ENCODE data around the gene CCP110.

CCP110 gene

GRCh38 chr16:19523559-19524355, at the start of gene CCP110:
Gene CCP110, plus strand, starts transcription at chr16:19523942. Its CDS starts 3,940 bp downstream, at chr16:19527882.
- DNase-seq: peak; percentile 95

GRCh38 chr16:19474617-19475016, 49.1 kb upstream of the CCP110 start:
- no peak for DNase-seq

- DNase-seq: no peak
These were observed 45.2 kb upstream of the CCP110 start for GRCh38 chr16:19478505-19478904.

- no peak for DNase-seq
These were observed 44.4 kb upstream of the CCP110 start for GRCh38 chr16:19479302-19479721.

GRCh38 chr16:19481296-19481695, 42.4 kb upstream of the CCP110 start:
- DNase-seq: no peak

- no peak for DNase-seq
These were observed 42.0 kb upstream of the CCP110 start for GRCh38 chr16:19481769-19482168.

- no peak for DNase-seq
These were observed 41.5 kb upstream of the CCP110 start for GRCh38 chr16:19482291-19482690.

- DNase-seq: no peak
These were observed 39.6 kb upstream of the CCP110 start for GRCh38 chr16:19484096-19484495.

- no peak for DNase-seq
These were observed 38.1 kb upstream of the CCP110 start for GRCh38 chr16:19485611-19486010.

GRCh38 chr16:19486051-19486450, 37.7 kb upstream of the CCP110 start:
- no peak for DNase-seq

GRCh38 chr16:19486750-19487325, 36.9 kb upstream of the CCP110 start:
- DNase-seq: no peak

GRCh38 chr16:19488213-19488640, 35.5 kb upstream of the CCP110 start:
- no peak for DNase-seq

GRCh38 chr16:19490619-19491018, 33.1 kb upstream of the CCP110 start:
- DNase-seq: no peak

GRCh38 chr16:19497176-19497575, 26.6 kb upstream of the CCP110 start:
- DNase-seq: no peak

- DNase-seq: no peak
These were observed 24.7 kb upstream of the CCP110 start for GRCh38 chr16:19499006-19499405.

- no peak for DNase-seq
These were observed 24.3 kb upstream of the CCP110 start for GRCh38 chr16:19499481-19499880.

GRCh38 chr16:19502395-19503131, 21.2 kb upstream of the CCP110 start:
- peak; percentile 65 for DNase-seq

GRCh38 chr16:19503461-19504075, 20.2 kb upstream of the CCP110 start:
- no peak for DNase-seq

GRCh38 chr16:19505600-19506303, 18.0 kb upstream of the CCP110 start:
- DNase-seq: no peak

- DNase-seq: no peak
These were observed 16.8 kb upstream of the CCP110 start for GRCh38 chr16:19506965-19507364.

GRCh38 chr16:19507867-19508266, 15.9 kb upstream of the CCP110 start:
- no peak for DNase-seq

- DNase-seq: no peak
These were observed 11.4 kb upstream of the CCP110 start for GRCh38 chr16:19512297-19512696.
